SK-N-SH (cell line): Measurements from ENCODE around the gene TENT5A. TPM values are rescaled to one million over a fixed set of nuclear protein-coding genes. Genes with fewer than 3 reads are reported as not detected.

Experiments used
- CTCF ChIA-PET: fragments of 300-600, 350-600 bp; formaldehyde crosslinking; extraction: SDS; loops from one replicate; lab custom pipeline; 2021; lab: Yijun Ruan, JAX
- POLR2A ChIA-PET: fragments of 350-600 bp; sonication (Branson Sonifier 250); formaldehyde crosslinking; extraction: SDS; loops from one replicate; lab custom pipeline; 2020; ENCODE audit warnings: antibody characterized with exemption, inconsistent platforms; lab: Yijun Ruan, JAX
- DNase-seq: peaks from one replicate; pipeline ENCODE4 v3.0.0; 2012
- H2AFZ ChIP-seq: fragments of 200-600 bp; sonication (generic); 2 replicates; pipeline ENCODE4 v1.8.1; 2016; ENCODE audit warnings: antibody characterized with exemption, mild to moderate bottlenecking, low read depth
- H3F3A ChIP-seq: fragments of 200-600 bp; sonication (generic); replicated peaks from 2 replicates; pipeline ENCODE3; 2016; ENCODE audit warnings: antibody characterized with exemption, mild to moderate bottlenecking; ENCODE audit not compliant: insufficient read depth
- H3K27ac ChIP-seq, 2 experiments: fragments of 200-500 bp in 1 of 2; fragments of 200-600 bp in 1 of 2; sonication (Bioruptor generic) in 1 of 2; sonication (generic), shearing (Covaris generic) in 1 of 2; 2 replicates each; pipeline versions ENCODE4 v1.5.1 to v1.6.1; 2014 to 2016; ENCODE audit warnings: low read depth in 2 of 2, inconsistent platforms in 1 of 2, low read length in 1 of 2, mild to moderate bottlenecking in 1 of 2, mixed read lengths in 1 of 2
- H3K27me3 ChIP-seq: fragments of 200-600 bp; sonication (generic), shearing (Covaris generic); 2 replicates; pipeline ENCODE4 v1.6.1; 2016; ENCODE audit warnings: mixed run types; ENCODE audit not compliant: insufficient read depth
- H3K36me3 ChIP-seq, 2 experiments: fragments of 200-500 bp in 1 of 2; fragments of 200-600 bp in 1 of 2; sonication (Bioruptor generic) in 1 of 2; sonication (generic) in 1 of 2; replicated peaks in 1 of 2; 2 replicates each; pipeline versions ENCODE3 to v1.5.1; 2014 to 2016; ENCODE audit warnings: low read length in 1 of 2, mild to moderate bottlenecking in 1 of 2; ENCODE audit not compliant: insufficient read depth in 2 of 2, control insufficient read depth in 1 of 2
- H3K4me1 ChIP-seq, 2 experiments: fragments of 200-500 bp in 1 of 2; fragments of 200-600 bp in 1 of 2; sonication (Bioruptor generic) in 1 of 2; sonication (generic), shearing (Covaris generic) in 1 of 2; 2 replicates each; pipeline versions ENCODE4 v1.5.1 to v1.6.1; 2014 to 2016; ENCODE audit warnings: low read depth in 1 of 2, low read length in 1 of 2, mixed run types in 1 of 2; ENCODE audit not compliant: insufficient read depth in 2 of 2, control insufficient read depth in 1 of 2
- H3K4me2 ChIP-seq: fragments of 200-600 bp; sonication (generic), shearing (Covaris generic); 2 replicates; pipeline ENCODE4 v1.6.1; 2017; ENCODE audit warnings: mixed run types
- H3K4me3 ChIP-seq, 2 experiments: fragments of 200-500 bp in 1 of 2; fragments of 200-600 bp in 1 of 2; sonication (Bioruptor generic) in 1 of 2; sonication (generic), shearing (Covaris generic) in 1 of 2; 2 replicates each; pipeline versions ENCODE4 v1.5.1 to v1.8.1; 2014 to 2016; ENCODE audit warnings: low read depth in 2 of 2, inconsistent platforms in 1 of 2, low read length in 1 of 2, mild to moderate bottlenecking in 1 of 2, mixed read lengths in 1 of 2, moderate library complexity in 1 of 2
- H3K79me2 ChIP-seq: fragments of 200-600 bp; sonication (generic); 2 replicates; pipeline ENCODE4 v1.8.1; 2017; ENCODE audit warnings: mild to moderate bottlenecking; ENCODE audit not compliant: insufficient read depth
- H3K9ac ChIP-seq: fragments of 200-600 bp; sonication (generic); 2 replicates; pipeline ENCODE4 v1.6.1; 2017; ENCODE audit warnings: mixed run types
- H3K9me2 ChIP-seq: fragments of 200-600 bp; sonication (generic); 2 replicates; pipeline ENCODE4 v1.6.1; 2017; ENCODE audit warnings: mixed run types
- H3K9me3 ChIP-seq: fragments of 200-600 bp; sonication (generic); 2 replicates; pipeline ENCODE4 v1.6.1; 2017; ENCODE audit warnings: mixed run types, mild to moderate bottlenecking, moderate library complexity
- H4K20me1 ChIP-seq: fragments of 200-600 bp; sonication (generic); 2 replicates; pipeline ENCODE4 v1.6.1; 2017; ENCODE audit warnings: mild to moderate bottlenecking, mixed run types; ENCODE audit not compliant: insufficient read depth
- CHD2 ChIP-seq: fragments of 150-350 bp; IDR thresholded peaks from 2 replicates; pipeline ENCODE4 v1.6.1; 2018; ENCODE audit warnings: low read length; ENCODE audit not compliant: partially characterized antibody
- EP300 ChIP-seq, 2 experiments: IDR thresholded peaks; 2 replicates each; pipeline versions ENCODE4 v1.4.0 to v1.6.1; 2012; ENCODE audit warnings: borderline replicate concordance in 1 of 2, low read depth in 1 of 2, low read length in 1 of 2
- EZH2phosphoT487 ChIP-seq: fragments of 200-600 bp; sonication (generic); IDR thresholded peaks from 2 replicates; pipeline ENCODE4 v1.6.1; 2017; ENCODE audit warnings: low read depth, mixed run types, mild to moderate bottlenecking, antibody characterized with exemption, moderate library complexity, borderline replicate concordance
- FOSL2 ChIP-seq: IDR thresholded peaks from 2 replicates; pipeline ENCODE4 v1.4.0; 2012; ENCODE audit warnings: low read depth, mild to moderate bottlenecking, moderate library complexity, borderline replicate concordance
- FOXM1 ChIP-seq: IDR thresholded peaks from 2 replicates; pipeline ENCODE4 v1.4.0; 2012; ENCODE audit warnings: low read depth, mild to moderate bottlenecking
- GABPA ChIP-seq: IDR thresholded peaks from 2 replicates; pipeline ENCODE4 v1.4.0; 2012; ENCODE audit warnings: low read depth, mild to moderate bottlenecking
- GATA2 ChIP-seq: sonication (generic); formaldehyde crosslinking; IDR thresholded peaks from 2 replicates; pipeline ENCODE4 v1.5.0; 2020; ENCODE audit warnings: mild to moderate bottlenecking, missing genetic modification reagents
- MAX ChIP-seq: IDR thresholded peaks from 2 replicates; pipeline ENCODE4 v1.4.0; 2012; ENCODE audit warnings: low read depth
- NFIC ChIP-seq: IDR thresholded peaks from 2 replicates; pipeline ENCODE4 v1.4.0; 2012; ENCODE audit warnings: borderline replicate concordance
- POLR2AphosphoS5 ChIP-seq: IDR thresholded peaks from 2 replicates; pipeline ENCODE4 v1.6.1; 2012; ENCODE audit warnings: low read depth, low read length
- RCOR1 ChIP-seq: fragments of 150-350 bp; IDR thresholded peaks from 2 replicates; pipeline ENCODE4 v1.6.1; 2017; ENCODE audit warnings: antibody characterized with exemption, low read length
- RFX5 ChIP-seq: IDR thresholded peaks from 2 replicates; pipeline ENCODE4 v1.6.1; 2012; ENCODE audit warnings: mild to moderate bottlenecking, improper control_type of control experiment, low read length
- RXRA ChIP-seq: IDR thresholded peaks from 2 replicates; pipeline ENCODE4 v1.4.0; 2012; ENCODE audit warnings: low read depth, mild to moderate bottlenecking, borderline replicate concordance
- SMC3 ChIP-seq: IDR thresholded peaks from 2 replicates; pipeline ENCODE4 v1.6.1; 2012; ENCODE audit warnings: low read depth, low read length, improper control_type of control experiment
- TCF12 ChIP-seq: IDR thresholded peaks from 2 replicates; pipeline ENCODE4 v1.4.0; 2012
- TEAD4 ChIP-seq: IDR thresholded peaks from 2 replicates; pipeline ENCODE4 v1.4.0; 2012; ENCODE audit warnings: mild to moderate bottlenecking, borderline replicate concordance; ENCODE audit not compliant: insufficient read depth
- YY1 ChIP-seq: IDR thresholded peaks from 2 replicates; pipeline ENCODE4 v1.4.0; 2012; ENCODE audit warnings: low read depth, mild to moderate bottlenecking
- WGBS: methylation state at CpG from one replicate; pipeline ENCODE4 v1.1.6; 2017; ENCODE audit warnings: low lambda C conversion rate; 5-methylcytosine and 5-hydroxymethylcytosine counted together
- polyA plus RNA-seq, 3 experiments: library from polyadenylated mRNA; depleted of rRNA; stranded (reverse); fragments of >200 nt; gene quantifications; 2 replicates each; pipeline ENCODE4 v1.2.3, GENCODE V29; 2012
- TF ChIP-seq, protein P1 (sequence below): IDR thresholded peaks from 2 replicates; pipeline ENCODE4 v1.6.1; 2012; ENCODE audit warnings: mild to moderate bottlenecking, low read depth, low read length, moderate library complexity
- TF ChIP-seq, protein P2 (sequence below): IDR thresholded peaks from 2 replicates; pipeline ENCODE4 v1.4.0; 2012; ENCODE audit warnings: low read depth, borderline replicate concordance
- TF ChIP-seq, protein P3 (sequence below): IDR thresholded peaks from 2 replicates; pipeline ENCODE4; 2012

TENT5A gene
- polyA plus RNA-seq, 1 of the 3 experiments (the other 2 are of a cell fraction): 4.9 TPM

GRCh38 chr6:81743649-81744048 lies 8.8 kb downstream of the TENT5A start:
- Histone ChIP-seq H3K27ac (no peak overlapping the region), H4K20me1 (peaks cover 17% of the 10 kb centered on the region; the same call in 1 of the 2 replicates), H3F3A (peaks cover 8% of the 10 kb centered on the region), H3K4me3 (no peak overlapping the region), H3K9ac (no peak overlapping the region), H3K4me1 (no peaks in the 10 kb centered on the region; a peak in 2 of 4 replicates), H2AFZ (no peak overlapping the region), H3K9me3 (no peaks in the 10 kb centered on the region), H3K79me2 (peaks cover 37% of the 10 kb centered on the region), H3K27me3 (no peaks in the 10 kb centered on the region), H3K36me3 (peaks cover 10 to 35% of the 10 kb centered on the region in 2 experiments), H3K9me2 (no peaks in the 10 kb centered on the region), H3K4me2 (no peak overlapping the region)
- no peak for DNase-seq
- ChIA-PET POLR2A (no interaction called here), CTCF (interaction anchor here (1.2 kb wide), 1 partner anchor 11 kb away, joined by 3 read pairs; no protein-coding TSS in a partner anchor)
- 94% methylated on average over 1 of the region's 1 CpG for WGBS
- TF ChIP-seq EZH2phosphoT487 (no peak), MAX (no peak), RCOR1 (no peak), FOSL2 (no peak), SMC3 (no peak), GATA2 (CRISPR knock-in tag) (no peak), RXRA (no peak), YY1 (no peak), CHD2 (no peak), FOXM1 (no peak), EP300 (IDR thresholded peaks at IDR 0.05; ENCODE audit: borderline replicate concordance in 1 of 2, low read depth in 1 of 2, low read length in 1 of 2) (no peak), RFX5 (no peak), TEAD4 (no peak), POLR2AphosphoS5 (no peak), GABPA (no peak), NFIC (no peak), TCF12 (no peak)
- TF ChIP-seq, protein P1, sequence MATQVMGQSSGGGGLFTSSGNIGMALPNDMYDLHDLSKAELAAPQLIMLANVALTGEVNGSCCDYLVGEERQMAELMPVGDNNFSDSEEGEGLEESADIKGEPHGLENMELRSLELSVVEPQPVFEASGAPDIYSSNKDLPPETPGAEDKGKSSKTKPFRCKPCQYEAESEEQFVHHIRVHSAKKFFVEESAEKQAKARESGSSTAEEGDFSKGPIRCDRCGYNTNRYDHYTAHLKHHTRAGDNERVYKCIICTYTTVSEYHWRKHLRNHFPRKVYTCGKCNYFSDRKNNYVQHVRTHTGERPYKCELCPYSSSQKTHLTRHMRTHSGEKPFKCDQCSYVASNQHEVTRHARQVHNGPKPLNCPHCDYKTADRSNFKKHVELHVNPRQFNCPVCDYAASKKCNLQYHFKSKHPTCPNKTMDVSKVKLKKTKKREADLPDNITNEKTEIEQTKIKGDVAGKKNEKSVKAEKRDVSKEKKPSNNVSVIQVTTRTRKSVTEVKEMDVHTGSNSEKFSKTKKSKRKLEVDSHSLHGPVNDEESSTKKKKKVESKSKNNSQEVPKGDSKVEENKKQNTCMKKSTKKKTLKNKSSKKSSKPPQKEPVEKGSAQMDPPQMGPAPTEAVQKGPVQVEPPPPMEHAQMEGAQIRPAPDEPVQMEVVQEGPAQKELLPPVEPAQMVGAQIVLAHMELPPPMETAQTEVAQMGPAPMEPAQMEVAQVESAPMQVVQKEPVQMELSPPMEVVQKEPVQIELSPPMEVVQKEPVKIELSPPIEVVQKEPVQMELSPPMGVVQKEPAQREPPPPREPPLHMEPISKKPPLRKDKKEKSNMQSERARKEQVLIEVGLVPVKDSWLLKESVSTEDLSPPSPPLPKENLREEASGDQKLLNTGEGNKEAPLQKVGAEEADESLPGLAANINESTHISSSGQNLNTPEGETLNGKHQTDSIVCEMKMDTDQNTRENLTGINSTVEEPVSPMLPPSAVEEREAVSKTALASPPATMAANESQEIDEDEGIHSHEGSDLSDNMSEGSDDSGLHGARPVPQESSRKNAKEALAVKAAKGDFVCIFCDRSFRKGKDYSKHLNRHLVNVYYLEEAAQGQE: no peak
- TF ChIP-seq, protein P2, sequence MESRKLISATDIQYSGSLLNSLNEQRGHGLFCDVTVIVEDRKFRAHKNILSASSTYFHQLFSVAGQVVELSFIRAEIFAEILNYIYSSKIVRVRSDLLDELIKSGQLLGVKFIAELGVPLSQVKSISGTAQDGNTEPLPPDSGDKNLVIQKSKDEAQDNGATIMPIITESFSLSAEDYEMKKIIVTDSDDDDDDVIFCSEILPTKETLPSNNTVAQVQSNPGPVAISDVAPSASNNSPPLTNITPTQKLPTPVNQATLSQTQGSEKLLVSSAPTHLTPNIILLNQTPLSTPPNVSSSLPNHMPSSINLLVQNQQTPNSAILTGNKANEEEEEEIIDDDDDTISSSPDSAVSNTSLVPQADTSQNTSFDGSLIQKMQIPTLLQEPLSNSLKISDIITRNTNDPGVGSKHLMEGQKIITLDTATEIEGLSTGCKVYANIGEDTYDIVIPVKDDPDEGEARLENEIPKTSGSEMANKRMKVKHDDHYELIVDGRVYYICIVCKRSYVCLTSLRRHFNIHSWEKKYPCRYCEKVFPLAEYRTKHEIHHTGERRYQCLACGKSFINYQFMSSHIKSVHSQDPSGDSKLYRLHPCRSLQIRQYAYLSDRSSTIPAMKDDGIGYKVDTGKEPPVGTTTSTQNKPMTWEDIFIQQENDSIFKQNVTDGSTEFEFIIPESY: no peak
- TF ChIP-seq, protein P3, sequence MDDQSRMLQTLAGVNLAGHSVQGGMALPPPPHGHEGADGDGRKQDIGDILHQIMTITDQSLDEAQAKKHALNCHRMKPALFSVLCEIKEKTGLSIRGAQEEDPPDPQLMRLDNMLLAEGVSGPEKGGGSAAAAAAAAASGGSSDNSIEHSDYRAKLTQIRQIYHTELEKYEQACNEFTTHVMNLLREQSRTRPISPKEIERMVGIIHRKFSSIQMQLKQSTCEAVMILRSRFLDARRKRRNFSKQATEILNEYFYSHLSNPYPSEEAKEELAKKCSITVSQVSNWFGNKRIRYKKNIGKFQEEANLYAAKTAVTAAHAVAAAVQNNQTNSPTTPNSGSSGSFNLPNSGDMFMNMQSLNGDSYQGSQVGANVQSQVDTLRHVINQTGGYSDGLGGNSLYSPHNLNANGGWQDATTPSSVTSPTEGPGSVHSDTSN: no peak
